Stomach (tissue), 4 donors: Measurements from ENCODE around the gene XPO6.

Experiments
- POLR2A ChIP-seq, 4 donors: fragments of 450-650 bp; IDR thresholded peaks; one replicate each; pipeline ENCODE4 v1.6.1; 2016; ENCODE audit warnings: antibody characterized with exemption in 4 of 4, control low read depth in 2 of 4, mild to moderate bottlenecking in 1 of 4, moderate library complexity in 1 of 4
- POLR2AphosphoS5 ChIP-seq, 3 donors: sonication (generic); formaldehyde crosslinking; IDR thresholded peaks; one replicate each; pipeline ENCODE4 v1.6.1; 2016; ENCODE audit warnings: antibody characterized with exemption in 3 of 3
- TF ChIP-seq, protein P1 (sequence below), 7 experiments: fragments of 450-650 bp in 4 of 7; fragments of 200-600 bp in 3 of 7; sonication (generic) in 3 of 7; IDR thresholded peaks; one replicate each; pipeline ENCODE4 v1.5.1; 2016 to 2019; ENCODE audit warnings: antibody characterized with exemption in 7 of 7, control low read depth in 2 of 7, mild to moderate bottlenecking in 1 of 7

DNA sequence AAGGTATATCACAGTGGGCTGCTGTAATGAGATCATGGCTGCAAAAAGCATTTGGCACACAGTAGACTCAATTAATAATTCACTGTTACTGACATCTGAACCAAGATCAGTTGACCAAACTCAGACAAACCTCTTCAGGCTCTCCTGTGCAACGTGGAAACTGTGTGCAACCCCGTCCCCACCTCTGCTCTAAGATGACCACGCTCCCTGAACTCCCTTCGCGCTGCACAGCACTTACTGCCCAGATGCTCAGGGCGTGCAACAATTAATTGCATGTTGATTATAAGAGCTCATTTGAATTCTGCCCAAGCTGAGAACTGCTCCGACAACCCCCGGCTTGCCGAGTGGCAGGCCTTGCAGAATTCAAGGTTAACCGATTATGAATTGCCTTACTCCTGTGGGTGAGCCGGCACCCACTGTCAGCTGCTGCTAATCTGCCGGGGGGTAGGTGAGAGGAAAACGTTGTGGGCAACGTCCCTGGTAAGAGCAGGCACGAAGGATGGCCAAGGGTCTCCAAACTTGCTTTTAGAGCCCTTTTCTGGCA is 147.0 kb downstream of the XPO6 start:
- TF ChIP-seq, protein P1, sequence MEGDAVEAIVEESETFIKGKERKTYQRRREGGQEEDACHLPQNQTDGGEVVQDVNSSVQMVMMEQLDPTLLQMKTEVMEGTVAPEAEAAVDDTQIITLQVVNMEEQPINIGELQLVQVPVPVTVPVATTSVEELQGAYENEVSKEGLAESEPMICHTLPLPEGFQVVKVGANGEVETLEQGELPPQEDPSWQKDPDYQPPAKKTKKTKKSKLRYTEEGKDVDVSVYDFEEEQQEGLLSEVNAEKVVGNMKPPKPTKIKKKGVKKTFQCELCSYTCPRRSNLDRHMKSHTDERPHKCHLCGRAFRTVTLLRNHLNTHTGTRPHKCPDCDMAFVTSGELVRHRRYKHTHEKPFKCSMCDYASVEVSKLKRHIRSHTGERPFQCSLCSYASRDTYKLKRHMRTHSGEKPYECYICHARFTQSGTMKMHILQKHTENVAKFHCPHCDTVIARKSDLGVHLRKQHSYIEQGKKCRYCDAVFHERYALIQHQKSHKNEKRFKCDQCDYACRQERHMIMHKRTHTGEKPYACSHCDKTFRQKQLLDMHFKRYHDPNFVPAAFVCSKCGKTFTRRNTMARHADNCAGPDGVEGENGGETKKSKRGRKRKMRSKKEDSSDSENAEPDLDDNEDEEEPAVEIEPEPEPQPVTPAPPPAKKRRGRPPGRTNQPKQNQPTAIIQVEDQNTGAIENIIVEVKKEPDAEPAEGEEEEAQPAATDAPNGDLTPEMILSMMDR (IDR thresholded peaks at IDR 0.05): no peak
- no peak for TF ChIP-seq POLR2A (IDR thresholded peaks at IDR 0.05)
- no peak for TF ChIP-seq POLR2AphosphoS5 (IDR thresholded peaks at IDR 0.05)
